ENCODE data around the gene PRPF6.
A peak's percentile ranks its signal among the peaks of the same experiment; 100 is the strongest.

The PRPF6 gene

GRCh38 chr20:63945921-63946920 lies 34.7 kb upstream of the PRPF6 start:
- no peak for DNase-seq

- no peak for DNase-seq
Observed at GRCh38 chr20:63946986-63947637, 33.8 kb upstream of the PRPF6 start.

GRCh38 chr20:63947638-63948456 lies 33.1 kb upstream of the PRPF6 start:
- no peak for DNase-seq

- no peak for DNase-seq
Observed at GRCh38 chr20:63950701-63951397, 30.1 kb upstream of the PRPF6 start.

- no peak for DNase-seq
Observed at GRCh38 chr20:63951398-63952209, 29.3 kb upstream of the PRPF6 start.

- no peak for DNase-seq
Observed at GRCh38 chr20:63952210-63952535, 28.8 kb upstream of the PRPF6 start.

GRCh38 chr20:63952769-63953168 lies 28.2 kb upstream of the PRPF6 start:
- DNase-seq, result no peak

- DNase-seq, result no peak
Observed at GRCh38 chr20:63953764-63954429, 27.0 kb upstream of the PRPF6 start.

GRCh38 chr20:63955281-63955826 lies 25.6 kb upstream of the PRPF6 start:
- DNase-seq, result no peak

GRCh38 chr20:63955827-63956663 lies 24.9 kb upstream of the PRPF6 start, which contains the start of gene UCKL1:
Gene UCKL1 (minus strand): TSS chr20:63956416. CDS start chr20:63956372, 44 bp downstream.
- DNase-seq, result peak; percentile 86

- no peak for DNase-seq
Observed at GRCh38 chr20:63956664-63957003, 24.3 kb upstream of the PRPF6 start.

- peak; percentile 64 for DNase-seq
Observed at GRCh38 chr20:63957004-63957689, 23.8 kb upstream of the PRPF6 start.

- no peak for DNase-seq
Observed at GRCh38 chr20:63957690-63958441, 23.1 kb upstream of the PRPF6 start.

- no peak for DNase-seq
Observed at GRCh38 chr20:63958471-63958870, 22.5 kb upstream of the PRPF6 start.

GRCh38 chr20:63958964-63959698 lies 21.8 kb upstream of the PRPF6 start:
- DNase-seq, result no peak

GRCh38 chr20:63959699-63960075 lies 21.2 kb upstream of the PRPF6 start:
- DNase-seq, result no peak
